ENCODE results near the gene CARS1.

GRCh38 chr11:2999464-2999998 lies 57.7 kb downstream of the CARS1 start:
- no peak for TF ChIP-seq BHLHE40 (IDR thresholded peaks at IDR 0.05; ENCODE audit: borderline replicate concordance)
- no peak for TF ChIP-seq HDGF (IDR thresholded peaks at IDR 0.05; ENCODE audit: borderline replicate concordance)
- no peak for TF ChIP-seq SP1 (IDR thresholded peaks at IDR 0.05)
- TF ChIP-seq FOXK2 (IDR thresholded peaks at IDR 0.05), result no peak
- no peak for TF ChIP-seq SUZ12 (IDR thresholded peaks at IDR 0.05)
- TF ChIP-seq TARDBP (IDR thresholded peaks at IDR 0.05), result no peak
- no peak for TF ChIP-seq ELF4 (IDR thresholded peaks at IDR 0.05)
- TF ChIP-seq, protein P1, sequence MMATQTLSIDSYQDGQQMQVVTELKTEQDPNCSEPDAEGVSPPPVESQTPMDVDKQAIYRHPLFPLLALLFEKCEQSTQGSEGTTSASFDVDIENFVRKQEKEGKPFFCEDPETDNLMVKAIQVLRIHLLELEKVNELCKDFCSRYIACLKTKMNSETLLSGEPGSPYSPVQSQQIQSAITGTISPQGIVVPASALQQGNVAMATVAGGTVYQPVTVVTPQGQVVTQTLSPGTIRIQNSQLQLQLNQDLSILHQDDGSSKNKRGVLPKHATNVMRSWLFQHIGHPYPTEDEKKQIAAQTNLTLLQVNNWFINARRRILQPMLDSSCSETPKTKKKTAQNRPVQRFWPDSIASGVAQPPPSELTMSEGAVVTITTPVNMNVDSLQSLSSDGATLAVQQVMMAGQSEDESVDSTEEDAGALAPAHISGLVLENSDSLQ (IDR thresholded peaks at IDR 0.05), result no peak
- TF ChIP-seq NFRKB (IDR thresholded peaks at IDR 0.05), result no peak
- no peak for TF ChIP-seq FOXM1 (IDR thresholded peaks at IDR 0.05; ENCODE audit: borderline replicate concordance)
- TF ChIP-seq ARNT (IDR thresholded peaks at IDR 0.05), result no peak
- TF ChIP-seq FOXA1 (IDR thresholded peaks at IDR 0.05), result no peak
- TF ChIP-seq L3MBTL2 (conservative IDR thresholded peaks at IDR 0.05), result no peak
